Esophagus squamous epithelium (tissue), 4 donors: ENCODE measurements around the gene NOL4L.

Source experiments
- POLR2A ChIP-seq, 4 donors: fragments of 450-650 bp; IDR thresholded peaks; one replicate each; pipeline ENCODE4 v1.6.1; 2017; ENCODE audit warnings: antibody characterized with exemption in 4 of 4, mild to moderate bottlenecking in 4 of 4, moderate library complexity in 3 of 4
- TF ChIP-seq, protein P1 (sequence below), 6 experiments: fragments of 450-650 bp in 4 of 6; fragments of 200-600 bp in 2 of 6; sonication (generic) in 2 of 6; IDR thresholded peaks; one replicate each; pipeline ENCODE4 v1.5.1; 2016 to 2019; ENCODE audit warnings: antibody characterized with exemption in 6 of 6, mild to moderate bottlenecking in 4 of 6, moderate library complexity in 4 of 6

DNA sequence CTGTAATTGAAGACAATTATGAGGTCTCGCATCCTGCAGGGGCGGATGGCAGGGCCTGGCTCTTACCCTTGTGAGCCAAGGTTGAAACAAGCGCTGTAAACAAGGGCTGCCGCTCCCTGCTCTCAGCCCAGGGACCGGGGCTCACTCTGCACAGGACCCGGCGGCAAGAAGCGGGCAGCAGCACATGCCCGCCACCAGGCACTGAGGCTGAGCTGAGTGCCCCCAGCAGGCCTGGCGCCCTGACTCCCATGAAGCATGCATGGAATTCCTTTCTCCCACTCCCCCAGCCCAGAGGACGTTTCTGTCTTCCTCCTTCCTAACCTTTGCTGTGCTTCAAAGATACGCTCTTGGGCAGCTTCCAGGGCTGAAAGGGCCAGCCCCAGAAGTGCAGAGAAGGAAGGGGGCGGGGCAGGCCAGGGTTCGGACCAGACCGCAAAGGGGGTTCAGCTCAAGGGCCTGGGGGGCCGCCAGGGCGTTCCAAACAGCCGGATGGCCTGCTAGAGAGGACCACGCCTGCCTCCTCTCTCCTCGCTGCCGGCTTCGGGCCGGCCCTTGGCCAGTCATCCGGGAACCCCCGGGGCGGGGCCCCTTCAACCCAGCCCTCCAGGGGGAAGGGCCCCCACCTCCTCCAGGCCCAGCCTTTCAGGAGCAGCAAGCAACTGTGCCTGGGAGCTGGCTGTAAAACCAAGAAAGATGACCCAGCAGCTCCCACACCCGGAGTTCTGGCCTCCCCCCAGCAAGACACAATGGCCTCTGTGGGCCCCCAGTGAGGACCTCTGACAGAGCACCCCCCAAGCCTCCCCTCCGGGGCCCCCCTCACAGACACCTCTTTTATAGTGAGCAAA is 109.9 kb downstream of the NOL4L start:
- TF ChIP-seq, protein P1, sequence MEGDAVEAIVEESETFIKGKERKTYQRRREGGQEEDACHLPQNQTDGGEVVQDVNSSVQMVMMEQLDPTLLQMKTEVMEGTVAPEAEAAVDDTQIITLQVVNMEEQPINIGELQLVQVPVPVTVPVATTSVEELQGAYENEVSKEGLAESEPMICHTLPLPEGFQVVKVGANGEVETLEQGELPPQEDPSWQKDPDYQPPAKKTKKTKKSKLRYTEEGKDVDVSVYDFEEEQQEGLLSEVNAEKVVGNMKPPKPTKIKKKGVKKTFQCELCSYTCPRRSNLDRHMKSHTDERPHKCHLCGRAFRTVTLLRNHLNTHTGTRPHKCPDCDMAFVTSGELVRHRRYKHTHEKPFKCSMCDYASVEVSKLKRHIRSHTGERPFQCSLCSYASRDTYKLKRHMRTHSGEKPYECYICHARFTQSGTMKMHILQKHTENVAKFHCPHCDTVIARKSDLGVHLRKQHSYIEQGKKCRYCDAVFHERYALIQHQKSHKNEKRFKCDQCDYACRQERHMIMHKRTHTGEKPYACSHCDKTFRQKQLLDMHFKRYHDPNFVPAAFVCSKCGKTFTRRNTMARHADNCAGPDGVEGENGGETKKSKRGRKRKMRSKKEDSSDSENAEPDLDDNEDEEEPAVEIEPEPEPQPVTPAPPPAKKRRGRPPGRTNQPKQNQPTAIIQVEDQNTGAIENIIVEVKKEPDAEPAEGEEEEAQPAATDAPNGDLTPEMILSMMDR (IDR thresholded peaks at IDR 0.05): peak in 1 of 6 experiments; percentile 5
- TF ChIP-seq POLR2A (IDR thresholded peaks at IDR 0.05): no peak
